Glomerular visceral epithelial cell (primary cell): ENCODE results near the gene SYN1.

ENCODE experiments used
- DNase-seq: peaks from one replicate; pipeline ENCODE4 v3.0.0-alpha.2; 2016; ENCODE audit errors: extremely low spot score

SYN1 gene

DNA sequence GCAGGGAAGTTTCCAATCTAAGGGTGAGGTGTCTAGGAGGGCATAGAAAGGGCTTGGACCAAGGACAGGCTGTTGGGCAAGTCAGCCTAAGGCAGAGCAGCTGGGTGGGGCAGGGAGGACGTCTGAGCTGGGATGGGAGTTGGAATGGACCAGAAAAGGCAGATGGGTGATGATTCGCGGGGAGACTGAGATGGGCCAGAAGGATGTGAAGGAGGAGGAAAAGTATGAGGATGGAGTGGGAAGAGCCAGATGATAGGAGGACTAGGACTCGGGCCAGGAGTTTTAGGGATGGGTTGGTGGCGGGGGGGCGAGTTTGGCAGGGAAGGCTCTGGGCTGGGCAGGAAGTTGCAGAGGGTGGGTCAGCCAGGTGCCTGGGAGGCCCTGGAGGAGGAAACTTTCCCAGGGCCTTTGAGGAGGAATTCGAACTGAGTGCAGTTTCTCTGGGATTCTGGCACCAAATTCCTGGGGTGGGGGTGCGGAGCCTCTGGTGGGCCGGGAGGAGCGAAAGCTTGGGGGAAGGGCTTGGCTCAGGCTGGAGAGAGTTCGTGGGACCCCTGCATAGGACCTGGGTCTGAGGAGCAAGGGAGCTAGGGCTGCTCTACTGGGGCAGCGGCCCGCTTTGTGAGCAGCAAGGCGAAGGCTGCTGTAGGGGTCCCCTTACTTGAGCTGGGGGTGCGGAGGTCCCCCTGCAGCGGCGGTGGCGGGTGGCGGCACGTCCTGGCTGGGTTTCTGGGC is 46.1 kb downstream of the SYN1 start:
- peak; percentile 47 for DNase-seq

DNA sequence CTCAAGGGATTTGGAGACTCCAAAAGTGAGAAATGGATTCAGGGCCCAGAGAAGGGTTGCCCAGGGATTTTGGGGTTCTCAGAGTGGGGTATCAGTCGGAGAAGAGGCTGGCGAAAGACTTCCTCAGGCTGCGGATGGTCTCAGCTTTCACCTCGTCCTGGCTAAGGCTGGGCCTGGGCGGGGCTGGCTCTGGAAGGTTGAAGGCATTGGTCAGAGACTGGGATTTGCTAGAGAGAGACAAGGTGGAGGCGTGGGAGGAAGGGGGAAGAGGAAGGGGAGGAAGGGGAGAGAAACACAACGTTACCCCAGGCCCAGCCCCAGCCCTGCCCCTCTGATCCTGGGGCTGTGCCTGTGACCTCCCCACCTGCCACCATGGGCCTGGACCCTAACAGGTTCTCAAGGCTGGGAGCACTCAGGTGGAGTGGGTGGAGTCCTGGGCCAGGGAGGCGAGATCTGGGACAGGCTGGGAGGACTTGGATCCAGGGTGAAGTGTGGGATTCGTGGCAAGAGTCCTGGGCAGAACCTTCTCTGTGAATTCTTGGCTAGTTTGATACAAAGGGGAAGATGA is 46.8 kb downstream of the SYN1 start:
- DNase-seq: no peak

DNA sequence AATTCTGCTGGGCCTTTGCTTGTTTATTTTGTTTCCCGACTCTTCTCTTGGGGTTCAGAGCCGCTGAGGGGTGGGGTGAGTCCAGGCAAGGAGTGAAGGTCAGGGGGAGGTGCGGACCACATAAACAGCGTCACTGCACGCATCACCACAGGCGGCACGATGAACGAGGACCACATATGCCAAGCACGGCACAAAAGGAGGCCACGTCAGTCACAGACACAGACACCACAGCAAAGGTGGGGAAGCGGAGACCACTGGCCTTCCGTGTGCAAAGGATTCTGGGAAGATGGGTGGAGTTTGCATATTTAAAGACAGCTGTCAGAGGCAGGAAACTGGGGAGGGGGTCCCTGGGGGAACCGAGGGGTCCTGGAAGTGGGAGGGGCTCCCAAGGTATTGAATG is 47.8 kb downstream of the SYN1 start:
- DNase-seq: no peak

DNA sequence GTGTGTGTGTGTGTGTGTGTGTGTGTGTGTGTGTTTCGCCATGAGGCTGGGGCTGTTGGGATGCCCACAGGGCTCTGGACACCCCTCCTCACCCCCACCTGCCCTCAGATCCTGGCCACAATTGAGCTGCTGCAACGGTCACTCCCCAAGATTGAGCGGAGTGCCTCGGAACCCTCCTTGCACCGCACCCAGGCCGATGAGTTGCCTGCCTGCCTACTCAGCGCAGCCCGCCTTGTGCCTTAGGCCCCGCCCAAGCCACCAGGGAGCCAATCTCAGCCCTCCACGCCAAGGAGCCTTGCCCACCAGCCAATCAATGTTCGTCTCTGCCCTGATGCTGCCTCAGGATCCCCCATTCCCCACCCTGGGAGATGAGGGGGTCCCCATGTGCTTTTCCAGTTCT is 48.4 kb downstream of the SYN1 start:
- no peak for DNase-seq

DNA sequence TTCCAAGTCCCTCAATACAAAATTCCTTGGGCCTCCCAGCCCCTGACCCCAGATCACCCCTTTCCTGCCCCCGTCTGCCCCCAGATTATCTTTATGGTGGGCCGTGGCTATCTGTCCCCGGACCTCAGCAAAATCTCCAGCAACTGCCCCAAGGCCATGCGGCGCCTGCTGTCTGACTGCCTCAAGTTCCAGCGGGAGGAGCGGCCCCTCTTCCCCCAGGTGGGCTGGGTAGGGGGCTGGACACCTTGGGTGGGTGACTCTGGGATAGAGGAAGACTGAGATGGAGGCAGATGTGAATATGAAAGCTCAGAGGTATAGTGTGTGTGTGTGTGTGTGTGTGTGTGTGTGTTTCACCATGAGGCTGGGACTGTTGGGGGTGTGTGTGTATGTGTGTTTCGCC is 48.9 kb downstream of the SYN1 start:
- no peak for DNase-seq

DNA sequence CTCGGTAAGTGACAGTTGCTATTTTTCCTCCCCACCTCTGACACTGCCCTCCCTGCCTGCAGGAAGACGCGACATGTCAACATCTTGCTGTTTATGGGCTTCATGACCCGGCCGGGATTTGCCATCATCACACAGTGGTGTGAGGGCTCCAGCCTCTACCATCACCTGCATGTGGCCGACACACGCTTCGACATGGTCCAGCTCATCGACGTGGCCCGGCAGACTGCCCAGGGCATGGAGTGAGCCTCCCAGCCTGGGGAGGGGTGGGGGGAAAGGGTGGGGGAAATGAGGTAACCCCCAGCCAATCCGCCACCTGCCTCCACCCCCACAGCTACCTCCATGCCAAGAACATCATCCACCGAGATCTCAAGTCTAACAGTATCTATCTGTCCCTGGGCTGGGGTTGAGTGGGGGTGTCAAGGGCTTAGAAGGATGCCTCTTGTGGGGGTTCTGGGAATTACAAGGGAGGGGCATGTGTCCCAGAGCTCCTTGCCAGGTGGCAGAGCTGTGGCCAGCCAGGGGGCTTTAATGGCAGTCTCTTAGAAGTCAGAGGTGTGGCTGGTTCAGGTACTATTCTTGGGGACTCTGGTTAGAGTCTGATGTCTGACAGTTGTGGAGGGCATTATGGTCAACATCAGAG is 50.9 kb downstream of the SYN1 start:
- DNase-seq: no peak

DNA sequence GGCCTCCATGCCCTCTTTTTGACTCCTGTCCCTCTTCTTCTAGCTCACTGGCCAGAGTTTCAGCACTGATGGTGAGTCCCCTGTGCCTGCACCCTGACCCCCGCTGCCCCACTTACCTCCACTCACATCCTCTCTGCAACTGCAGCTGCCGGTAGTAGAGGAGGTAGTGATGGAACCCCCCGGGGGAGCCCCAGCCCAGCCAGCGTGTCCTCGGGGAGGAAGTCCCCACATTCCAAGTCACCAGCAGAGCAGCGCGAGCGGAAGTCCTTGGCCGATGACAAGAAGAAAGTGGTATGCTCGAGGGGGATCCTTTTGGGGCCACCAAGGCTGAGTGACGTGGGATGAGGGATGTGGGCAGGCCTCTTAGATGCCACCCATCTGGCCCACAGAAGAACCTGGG is 52.8 kb downstream of the SYN1 start:
- no peak for DNase-seq

DNA sequence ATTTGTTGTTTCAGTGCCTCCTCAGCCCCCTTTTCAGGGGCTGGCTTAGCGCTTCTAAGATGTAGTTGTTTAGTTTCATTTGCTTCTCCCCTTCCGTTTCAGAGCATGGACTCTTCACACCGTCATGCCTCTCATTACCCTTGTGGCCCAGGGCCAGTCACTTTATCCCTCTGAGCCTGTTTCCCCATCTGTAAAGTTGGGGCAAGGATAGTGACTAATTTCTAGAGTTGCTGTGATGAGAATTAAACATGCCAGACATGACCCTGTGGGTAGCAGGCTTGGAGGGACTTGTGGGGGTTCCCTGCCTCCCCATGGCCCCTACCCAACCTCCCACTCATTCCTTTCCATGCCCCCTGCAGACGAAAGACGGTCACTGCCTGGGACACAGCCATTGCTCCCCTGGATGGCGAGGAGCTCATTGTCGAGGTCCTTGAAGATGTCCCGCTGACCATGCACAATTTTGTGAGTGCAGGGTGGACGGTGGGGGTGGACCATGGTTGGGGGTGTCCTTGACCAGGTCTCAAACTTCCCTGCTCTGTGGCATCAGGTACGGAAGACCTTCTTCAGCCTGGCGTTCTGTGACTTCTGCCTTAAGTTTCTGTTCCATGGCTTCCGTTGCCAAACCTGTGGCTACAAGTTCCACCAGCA is 55.1 kb downstream of the SYN1 start:
- DNase-seq: no peak

DNA sequence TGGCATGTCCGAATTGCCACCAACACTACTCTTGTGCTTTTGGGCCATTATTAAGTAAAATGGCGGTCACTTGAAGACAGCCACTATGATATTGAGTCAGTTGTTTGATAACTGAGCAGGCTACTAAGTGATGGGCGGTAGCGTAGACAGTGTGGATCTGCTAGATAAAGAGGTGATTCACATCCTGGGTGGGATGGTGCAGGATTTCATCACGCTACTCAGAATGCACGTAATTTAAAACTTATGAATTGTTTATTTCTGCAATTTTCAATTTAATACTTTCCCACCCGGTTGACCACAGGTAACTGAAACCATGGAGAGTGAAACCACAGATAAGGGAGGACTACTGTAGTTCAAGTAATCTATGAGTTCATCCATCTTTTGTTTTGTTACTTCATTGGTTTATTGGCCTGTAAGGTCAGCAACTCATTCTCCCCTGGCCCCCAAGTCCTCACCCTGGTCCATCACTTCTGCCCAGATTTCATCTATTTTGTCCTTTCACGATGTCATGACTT is 55.8 kb downstream of the SYN1 start:
- DNase-seq: no peak

DNA sequence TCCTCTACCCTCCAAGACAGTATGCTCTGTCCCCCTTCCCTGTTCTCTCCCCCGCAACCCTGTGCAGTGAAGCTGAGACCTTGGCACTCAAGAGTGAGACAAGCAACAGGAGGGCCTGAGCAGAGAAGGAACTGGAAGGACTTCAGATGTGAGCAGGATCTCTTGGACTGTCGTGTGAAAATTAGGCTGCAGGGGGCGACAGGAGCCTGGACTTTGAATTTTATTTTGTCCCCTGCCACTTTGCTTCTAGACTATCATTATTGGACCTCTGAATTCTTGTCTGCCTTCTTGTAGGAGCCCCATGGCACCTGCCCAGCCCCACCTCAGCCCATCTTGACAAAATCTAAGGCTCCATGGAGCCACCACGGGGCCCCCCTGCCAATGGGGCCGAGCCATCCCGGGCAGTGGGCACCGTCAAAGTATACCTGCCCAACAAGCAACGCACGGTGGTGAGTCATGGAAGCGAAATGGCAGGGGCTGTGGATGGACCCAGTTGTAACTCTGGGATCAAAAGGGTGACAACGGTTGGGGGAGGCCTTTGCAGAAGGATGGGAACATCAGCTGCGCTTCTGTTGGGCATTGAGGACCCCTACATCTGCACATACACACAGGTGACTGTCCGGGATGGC is 56.9 kb downstream of the SYN1 start:
- DNase-seq: no peak

DNA sequence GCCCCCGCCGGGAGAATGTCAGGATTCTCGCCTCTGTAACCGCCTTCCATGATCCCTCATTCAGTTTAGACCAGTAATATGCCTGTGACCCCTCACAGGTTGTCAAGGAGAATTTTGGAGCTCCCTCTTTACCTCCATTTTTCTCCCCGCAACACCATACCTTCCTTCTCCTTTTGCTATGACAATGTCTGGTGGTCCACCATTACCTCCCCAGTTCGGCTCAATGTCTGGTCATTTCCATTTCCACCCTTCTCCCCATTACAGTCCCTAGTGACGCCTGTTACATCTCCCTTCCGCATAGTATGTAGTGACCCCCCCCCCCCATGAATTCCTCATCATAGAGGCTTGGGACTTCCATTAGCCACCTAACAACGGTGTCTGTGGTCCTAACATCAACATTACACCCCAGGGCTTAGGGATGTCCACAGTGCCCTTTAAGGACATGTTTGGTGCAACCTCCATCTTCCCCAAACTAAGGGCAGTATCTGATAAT is 58.0 kb downstream of the SYN1 start:
- DNase-seq: no peak

DNA sequence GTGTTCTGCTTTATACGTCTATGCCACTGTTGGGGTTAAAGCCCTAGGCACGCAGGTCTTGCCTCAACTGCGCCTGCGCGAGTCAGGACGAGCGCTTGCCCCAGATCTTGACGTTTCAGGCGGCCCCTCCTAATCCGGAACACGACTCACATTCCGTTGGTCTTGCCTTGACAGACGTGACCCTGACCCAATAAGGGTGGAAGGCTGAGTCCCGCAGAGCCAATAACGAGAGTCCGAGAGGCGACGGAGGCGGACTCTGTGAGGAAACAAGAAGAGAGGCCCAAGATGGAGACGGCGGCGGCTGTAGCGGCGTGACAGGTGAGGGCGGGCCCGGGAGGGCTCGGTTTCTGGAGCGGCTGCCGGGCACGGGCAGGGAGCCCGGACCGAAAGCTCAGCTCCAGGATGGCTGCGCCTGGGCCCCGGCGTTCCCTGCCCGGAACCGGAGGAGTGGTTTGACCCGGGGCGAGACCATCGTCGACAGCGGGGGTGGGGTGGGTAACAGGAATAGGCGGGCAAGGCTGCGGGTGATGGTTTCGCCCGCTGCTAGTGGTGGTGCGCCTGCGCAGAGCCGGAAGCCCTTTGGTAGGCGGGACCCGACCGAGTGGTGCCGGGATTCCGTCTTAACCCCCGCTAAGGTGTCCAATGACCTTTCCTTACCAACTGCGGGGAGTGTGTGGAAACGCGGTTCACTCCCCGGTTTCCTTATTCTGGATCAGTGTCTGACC is 58.6 kb downstream of the SYN1 start, which contains the start of gene ARAF:
Gene ARAF, plus strand, starts transcription at position 272 of the 725 bp plus-strand sequence. CDS start 1,763 bp downstream, outside the sequence.
- peak; percentile 98 for DNase-seq

DNA sequence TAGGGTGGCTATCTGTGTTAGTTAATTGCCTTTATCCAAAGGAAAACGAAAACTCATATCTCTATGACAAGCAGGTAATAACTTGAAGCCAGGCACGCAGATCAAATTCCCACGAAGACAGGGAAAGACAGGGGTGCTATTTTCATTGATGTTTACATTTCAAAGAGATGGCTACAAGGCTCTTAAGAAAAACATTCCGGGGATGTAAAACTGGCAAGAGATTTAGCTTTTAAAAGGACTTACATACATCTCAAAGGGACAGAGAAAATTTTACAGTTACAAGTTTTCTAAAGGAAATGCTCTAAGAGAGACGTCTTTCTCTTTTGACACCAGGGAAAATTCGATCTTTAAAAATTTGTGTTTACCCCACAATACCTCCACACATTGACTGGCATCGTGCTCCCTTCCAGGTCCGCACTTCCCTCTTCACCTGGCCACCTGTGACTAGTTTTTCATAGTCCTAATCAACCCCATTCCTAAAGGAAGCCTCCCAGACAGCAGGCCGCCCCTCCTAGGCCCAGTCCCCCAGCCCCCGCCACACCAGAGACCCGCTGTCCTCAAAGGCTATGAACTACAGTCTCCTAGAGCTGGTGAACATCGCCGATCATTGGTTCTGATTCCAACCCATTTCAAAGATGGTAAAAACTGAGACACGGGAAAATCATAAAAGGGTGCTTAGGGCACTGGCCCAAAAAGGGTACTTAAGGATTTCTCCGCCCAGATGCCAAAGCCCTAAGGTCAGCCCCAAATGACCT is 59.3 kb downstream of the SYN1 start:
- no peak for DNase-seq

DNA sequence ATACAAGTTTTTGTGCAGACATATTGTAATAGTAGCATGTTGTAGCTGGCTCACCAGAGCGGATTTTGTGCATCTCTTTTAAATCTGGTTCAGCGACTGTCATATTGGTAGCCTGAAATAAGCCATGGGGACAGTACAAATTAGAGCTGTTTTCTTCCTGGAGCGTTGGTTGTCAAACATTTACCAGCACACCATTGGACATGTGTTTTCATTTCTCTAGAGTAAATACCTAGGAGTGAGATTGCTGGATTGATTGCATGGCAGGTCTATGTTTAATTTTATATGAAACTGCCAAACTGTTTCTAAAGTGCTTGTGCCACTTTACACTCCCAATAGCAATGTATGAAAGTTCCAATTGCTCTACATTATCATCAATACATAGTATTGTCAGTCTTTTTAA is 61.2 kb downstream of the SYN1 start:
- DNase-seq: no peak

DNA sequence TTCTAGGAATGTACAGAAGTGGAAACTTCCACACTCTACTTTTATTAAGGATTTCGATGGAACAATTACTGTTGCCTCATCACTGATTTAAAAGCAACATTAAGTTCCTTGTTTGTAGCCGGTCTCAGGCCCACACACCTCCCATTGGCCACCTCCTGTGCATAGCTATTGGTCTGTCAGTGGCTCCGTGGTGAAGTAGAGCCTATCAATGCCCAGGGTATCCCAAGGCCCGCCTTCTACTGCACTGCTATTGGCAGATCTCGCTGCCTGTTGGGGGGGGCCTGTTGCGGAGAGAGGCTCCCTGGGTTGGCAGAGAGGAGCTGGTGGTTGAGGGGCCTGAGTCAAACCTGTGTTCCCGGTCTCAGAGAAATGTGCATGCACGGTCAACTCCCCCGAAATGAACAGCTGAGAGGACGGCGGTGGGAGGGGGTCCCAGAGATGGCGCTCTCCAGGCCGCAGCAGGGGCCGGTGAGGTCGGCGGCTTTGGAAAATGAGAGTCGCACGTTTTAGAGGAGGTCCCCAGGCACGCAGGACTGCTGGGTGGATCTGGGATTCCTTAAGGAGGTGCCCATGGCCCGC is 63.5 kb downstream of the SYN1 start:
- peak; percentile 89 for DNase-seq

DNA sequence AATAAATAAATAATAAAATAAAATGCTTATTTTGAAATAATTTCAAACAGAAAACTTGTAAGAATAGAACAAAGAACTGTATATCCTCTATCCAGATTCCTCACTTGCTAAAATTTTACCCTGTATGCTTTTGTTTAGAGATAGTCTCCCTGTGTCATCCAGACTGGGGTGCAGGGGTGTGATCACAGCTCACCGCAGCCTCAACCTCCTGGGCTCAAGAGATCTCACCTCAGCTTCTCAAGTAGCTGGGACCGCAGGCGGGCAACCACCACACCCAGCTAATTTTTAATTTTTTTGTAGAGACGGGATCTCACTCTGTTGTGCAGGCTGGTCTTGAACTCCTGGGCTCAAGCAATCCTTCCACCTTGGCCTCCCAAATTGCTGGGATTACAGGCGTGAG is 76.2 kb downstream of the SYN1 start:
- DNase-seq: no peak

DNA sequence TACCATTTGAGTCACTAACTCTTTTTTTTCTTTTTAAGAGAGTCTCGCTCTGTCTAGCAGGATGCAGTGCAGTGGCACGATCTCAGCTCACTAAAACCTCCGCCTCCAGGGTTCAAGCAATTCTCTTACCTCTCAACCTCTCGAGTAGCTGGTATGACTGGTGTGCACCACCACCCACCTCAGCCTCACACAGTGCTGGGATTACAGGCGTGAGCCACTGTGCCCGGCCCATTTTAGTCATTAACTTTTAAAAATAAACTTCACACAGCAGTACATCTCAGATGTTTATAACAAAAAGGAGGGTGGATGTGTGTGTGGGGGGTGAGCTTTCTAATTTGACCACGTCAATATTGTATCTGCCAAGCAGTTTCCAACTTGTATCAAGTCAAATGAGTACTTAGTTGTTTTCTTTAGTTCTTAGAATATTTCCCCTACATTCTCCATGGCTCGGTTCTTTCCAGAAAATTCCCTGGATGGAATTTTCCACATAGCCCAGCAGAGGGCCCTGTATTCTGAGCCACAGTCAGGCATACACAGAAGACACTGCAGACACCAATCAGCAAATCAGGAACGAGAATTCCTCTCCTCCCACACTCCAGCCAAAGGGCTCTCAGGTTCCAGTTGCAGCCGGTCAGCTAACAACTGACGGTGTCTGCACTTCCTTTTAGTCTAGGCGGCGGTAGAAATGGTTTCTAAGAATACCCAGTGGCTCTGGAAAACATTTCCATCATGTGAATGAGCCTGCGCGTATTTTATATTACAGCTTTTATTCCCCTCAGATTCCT is 78.7 kb downstream of the SYN1 start:
- DNase-seq: peak; percentile 85

DNA sequence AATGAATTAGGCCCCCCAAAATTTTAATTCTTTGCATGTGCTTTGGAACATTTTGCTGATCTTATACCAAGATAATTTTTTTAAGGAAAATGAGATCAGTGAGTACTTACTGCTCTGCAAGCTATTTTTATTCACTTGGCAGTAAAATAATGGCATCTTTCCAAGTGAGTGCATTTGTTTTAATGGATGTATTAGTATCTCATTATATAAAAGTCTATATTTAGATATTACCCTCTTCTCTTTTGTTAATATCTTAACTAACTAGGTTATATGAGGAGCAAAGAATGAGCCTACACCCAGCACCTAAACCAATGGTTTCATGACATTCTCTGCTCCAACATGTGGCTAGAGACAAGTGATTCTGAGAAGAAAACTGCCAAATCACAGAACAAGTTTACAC is 79.8 kb downstream of the SYN1 start:
- no peak for DNase-seq

DNA sequence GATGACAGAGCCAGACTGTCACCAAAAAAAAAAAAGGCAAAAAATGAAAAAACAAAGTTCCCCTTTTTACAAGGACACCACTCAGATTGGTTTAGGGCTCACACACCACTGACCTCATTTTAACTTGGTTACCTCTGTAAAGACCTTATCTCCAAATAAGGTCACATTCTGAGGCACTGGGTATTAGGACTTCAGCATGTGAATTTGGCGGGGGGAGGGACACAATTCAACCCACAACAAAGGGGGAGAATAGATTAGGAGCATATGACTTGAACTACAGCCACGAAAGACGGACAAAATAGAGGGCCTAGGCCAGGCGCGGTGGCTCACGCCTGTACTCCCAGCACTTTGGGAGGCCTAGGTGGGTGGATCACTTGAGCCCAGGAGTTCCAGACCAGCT is 89.6 kb downstream of the SYN1 start:
- no peak for DNase-seq
